Ishikawa (cell line): ENCODE data around the gene SLC26A8.
A peak's percentile ranks its signal among the peaks of the same experiment; 100 is the strongest.

Source experiments
- CEBPB ChIP-seq: IDR thresholded peaks from 2 replicates; pipeline ENCODE4 v1.6.1; 2012
- CREB1 ChIP-seq: IDR thresholded peaks from 2 replicates; pipeline ENCODE4 v1.6.1; 2012; ENCODE audit warnings: low read depth
- EGR1 ChIP-seq: IDR thresholded peaks from 2 replicates; pipeline ENCODE4 v1.6.1; 2012
- EP300 ChIP-seq: IDR thresholded peaks from 2 replicates; pipeline ENCODE4 v1.6.1; 2012; ENCODE audit warnings: borderline replicate concordance
- FOXM1 ChIP-seq: IDR thresholded peaks from 2 replicates; pipeline ENCODE4 v1.6.1; 2012; ENCODE audit warnings: low read depth, borderline replicate concordance
- NFIC ChIP-seq: IDR thresholded peaks from 2 replicates; pipeline ENCODE4 v1.6.1; 2012
- RAD21 ChIP-seq: IDR thresholded peaks from 2 replicates; pipeline ENCODE4 v1.6.1; 2012; ENCODE audit warnings: low read depth
- TAF1 ChIP-seq: IDR thresholded peaks from 2 replicates; pipeline ENCODE4 v1.6.1; 2012; ENCODE audit warnings: low read depth, mild to moderate bottlenecking
- TCF12 ChIP-seq: IDR thresholded peaks from 2 replicates; pipeline ENCODE4 v1.6.1; 2012; ENCODE audit warnings: low read depth
- TEAD4 ChIP-seq: IDR thresholded peaks from 2 replicates; pipeline ENCODE4 v1.6.1; 2012
- YY1 ChIP-seq: IDR thresholded peaks from 2 replicates; pipeline ENCODE4 v1.6.1; 2012; ENCODE audit warnings: low read depth
- ZBTB7A ChIP-seq: IDR thresholded peaks from 2 replicates; pipeline ENCODE4 v1.6.1; 2012; ENCODE audit warnings: low read depth
- TF ChIP-seq, protein P1 (sequence below): IDR thresholded peaks from 2 replicates; pipeline ENCODE4 v1.6.1; 2012; ENCODE audit warnings: low read depth, mild to moderate bottlenecking
- TF ChIP-seq, protein P2 (sequence below): IDR thresholded peaks from 2 replicates; pipeline ENCODE4 v1.6.1; 2012
- TF ChIP-seq, protein P3 (sequence below): IDR thresholded peaks from 2 replicates; pipeline ENCODE4 v1.6.1; 2012

SLC26A8 gene

DNA sequence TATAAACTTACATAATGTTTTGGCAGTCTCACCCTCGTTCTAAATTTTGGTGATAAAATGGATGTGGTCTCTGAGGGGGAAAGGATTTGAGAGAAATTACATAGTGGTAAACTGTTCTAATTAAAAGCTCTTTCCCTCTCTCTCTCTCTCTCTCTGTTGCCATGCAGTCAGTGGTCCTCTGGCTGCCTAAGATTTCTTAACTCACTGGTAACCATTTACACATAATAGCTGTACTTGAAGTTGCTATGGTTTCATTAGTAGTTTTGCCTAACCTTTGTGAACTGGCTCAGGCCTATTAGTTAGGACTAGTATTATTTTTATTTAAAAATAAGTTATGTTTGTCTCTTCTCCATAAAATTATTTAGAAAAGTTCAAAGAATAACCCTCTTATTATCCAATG is 45.1 kb upstream of the SLC26A8 start:
- TF ChIP-seq, protein P1, sequence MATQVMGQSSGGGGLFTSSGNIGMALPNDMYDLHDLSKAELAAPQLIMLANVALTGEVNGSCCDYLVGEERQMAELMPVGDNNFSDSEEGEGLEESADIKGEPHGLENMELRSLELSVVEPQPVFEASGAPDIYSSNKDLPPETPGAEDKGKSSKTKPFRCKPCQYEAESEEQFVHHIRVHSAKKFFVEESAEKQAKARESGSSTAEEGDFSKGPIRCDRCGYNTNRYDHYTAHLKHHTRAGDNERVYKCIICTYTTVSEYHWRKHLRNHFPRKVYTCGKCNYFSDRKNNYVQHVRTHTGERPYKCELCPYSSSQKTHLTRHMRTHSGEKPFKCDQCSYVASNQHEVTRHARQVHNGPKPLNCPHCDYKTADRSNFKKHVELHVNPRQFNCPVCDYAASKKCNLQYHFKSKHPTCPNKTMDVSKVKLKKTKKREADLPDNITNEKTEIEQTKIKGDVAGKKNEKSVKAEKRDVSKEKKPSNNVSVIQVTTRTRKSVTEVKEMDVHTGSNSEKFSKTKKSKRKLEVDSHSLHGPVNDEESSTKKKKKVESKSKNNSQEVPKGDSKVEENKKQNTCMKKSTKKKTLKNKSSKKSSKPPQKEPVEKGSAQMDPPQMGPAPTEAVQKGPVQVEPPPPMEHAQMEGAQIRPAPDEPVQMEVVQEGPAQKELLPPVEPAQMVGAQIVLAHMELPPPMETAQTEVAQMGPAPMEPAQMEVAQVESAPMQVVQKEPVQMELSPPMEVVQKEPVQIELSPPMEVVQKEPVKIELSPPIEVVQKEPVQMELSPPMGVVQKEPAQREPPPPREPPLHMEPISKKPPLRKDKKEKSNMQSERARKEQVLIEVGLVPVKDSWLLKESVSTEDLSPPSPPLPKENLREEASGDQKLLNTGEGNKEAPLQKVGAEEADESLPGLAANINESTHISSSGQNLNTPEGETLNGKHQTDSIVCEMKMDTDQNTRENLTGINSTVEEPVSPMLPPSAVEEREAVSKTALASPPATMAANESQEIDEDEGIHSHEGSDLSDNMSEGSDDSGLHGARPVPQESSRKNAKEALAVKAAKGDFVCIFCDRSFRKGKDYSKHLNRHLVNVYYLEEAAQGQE = no peak
- TF ChIP-seq CEBPB (no peak), CREB1 (no peak), NFIC (no peak), TAF1 (no peak), EP300 (no peak), TEAD4 (no peak), YY1 (no peak), TCF12 (no peak), EGR1 (no peak), ZBTB7A (no peak), FOXM1 (no peak)
- TF ChIP-seq, protein P2, sequence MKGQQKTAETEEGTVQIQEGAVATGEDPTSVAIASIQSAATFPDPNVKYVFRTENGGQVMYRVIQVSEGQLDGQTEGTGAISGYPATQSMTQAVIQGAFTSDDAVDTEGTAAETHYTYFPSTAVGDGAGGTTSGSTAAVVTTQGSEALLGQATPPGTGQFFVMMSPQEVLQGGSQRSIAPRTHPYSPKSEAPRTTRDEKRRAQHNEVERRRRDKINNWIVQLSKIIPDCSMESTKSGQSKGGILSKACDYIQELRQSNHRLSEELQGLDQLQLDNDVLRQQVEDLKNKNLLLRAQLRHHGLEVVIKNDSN = no peak

DNA sequence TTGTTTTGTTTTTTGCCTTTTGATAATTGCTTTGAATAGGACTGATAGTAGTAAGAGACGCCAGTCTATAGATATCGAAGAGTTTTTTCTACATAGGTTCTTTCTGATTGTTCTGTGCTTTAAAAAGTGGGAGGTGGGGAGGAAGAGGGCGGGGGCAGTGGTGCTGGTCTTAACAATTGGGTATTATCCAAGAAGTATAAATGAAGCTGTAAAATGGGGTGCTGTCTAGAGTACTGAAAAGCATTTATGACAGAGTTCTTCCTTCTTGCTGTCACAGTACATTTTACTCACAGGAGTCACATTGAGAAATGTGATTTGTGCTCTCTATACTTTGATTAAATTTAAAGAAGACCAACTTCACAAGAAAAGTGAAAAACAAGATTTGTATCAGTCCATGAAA is 44.1 kb upstream of the SLC26A8 start:
- TF ChIP-seq CEBPB = no peak
- no peak for TF ChIP-seq EP300
- TF ChIP-seq, protein P2 = no peak
- TF ChIP-seq TEAD4 = no peak
- TF ChIP-seq NFIC = no peak
- TF ChIP-seq YY1 = no peak
- TF ChIP-seq, protein P1 = peak; percentile 54

DNA sequence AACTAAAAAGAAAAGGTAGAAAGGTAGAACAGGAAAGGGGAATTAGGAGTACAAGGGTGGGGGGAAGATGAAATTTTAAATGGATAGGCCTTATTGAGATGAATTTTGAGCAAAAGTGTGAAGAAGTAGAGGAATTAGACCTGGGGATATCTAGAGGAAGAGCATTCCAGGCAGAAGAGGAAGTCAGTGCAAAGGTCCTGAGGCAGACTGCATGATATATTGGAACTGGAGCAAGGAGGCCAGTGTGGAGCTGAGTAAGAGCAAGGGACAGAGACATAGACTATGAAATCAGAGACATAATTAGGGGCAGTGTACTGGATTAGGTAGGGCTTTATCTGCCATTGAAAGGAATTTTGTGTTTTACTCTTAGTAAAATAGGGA is 43.6 kb upstream of the SLC26A8 start:
- no peak for TF ChIP-seq NFIC
- TF ChIP-seq TEAD4 = no peak
- TF ChIP-seq, protein P1 = no peak
- TF ChIP-seq EGR1 = no peak
- TF ChIP-seq RAD21 = no peak
- no peak for TF ChIP-seq TCF12
- TF ChIP-seq ZBTB7A = no peak
- no peak for TF ChIP-seq CEBPB
- TF ChIP-seq EP300 = no peak
- TF ChIP-seq FOXM1 = no peak
- no peak for TF ChIP-seq CREB1
- TF ChIP-seq, protein P3, sequence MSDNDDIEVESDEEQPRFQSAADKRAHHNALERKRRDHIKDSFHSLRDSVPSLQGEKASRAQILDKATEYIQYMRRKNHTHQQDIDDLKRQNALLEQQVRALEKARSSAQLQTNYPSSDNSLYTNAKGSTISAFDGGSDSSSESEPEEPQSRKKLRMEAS = no peak
- no peak for TF ChIP-seq YY1
- TF ChIP-seq, protein P2 = no peak
- no peak for TF ChIP-seq TAF1

DNA sequence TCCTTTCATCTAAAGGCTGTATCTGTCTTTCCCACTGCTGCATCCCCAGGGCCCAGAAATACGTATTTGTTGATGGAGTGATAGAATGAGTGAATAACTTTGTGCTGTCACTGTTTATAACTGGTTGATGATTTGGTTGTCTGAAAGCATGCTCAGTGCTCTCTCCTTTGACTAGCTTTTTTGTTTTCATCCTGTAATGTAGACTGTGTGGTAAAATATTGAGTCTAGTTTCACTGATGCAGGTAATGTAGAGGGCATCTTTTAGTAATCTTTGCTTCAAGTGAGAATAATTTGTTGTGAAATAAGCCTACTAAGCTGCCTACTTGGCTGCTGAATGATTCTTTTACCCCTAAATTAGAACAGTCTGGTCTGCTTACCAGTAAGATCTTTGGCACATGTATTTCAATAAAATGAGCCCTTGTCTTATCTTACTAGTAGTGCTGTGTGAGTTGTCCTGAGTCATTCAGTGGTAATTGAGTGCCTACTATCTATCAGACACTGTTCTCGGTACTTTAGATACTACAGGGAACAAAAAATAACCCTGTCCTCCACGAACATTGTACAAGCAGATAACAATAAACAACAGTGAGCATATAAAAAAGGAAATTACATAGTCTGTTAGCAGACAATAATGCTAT is 43.1 kb upstream of the SLC26A8 start:
- TF ChIP-seq, protein P3 = no peak
- TF ChIP-seq ZBTB7A = no peak
- TF ChIP-seq EP300 = no peak
- TF ChIP-seq, protein P1 = no peak
- TF ChIP-seq RAD21 = no peak
